ENCODE results near the gene CRNKL1. TPM values are rescaled to one million over a fixed set of nuclear protein-coding genes. Genes with fewer than 3 reads are reported as not detected.
A peak's percentile ranks its signal among the peaks of the same experiment; 100 is the strongest.

The CRNKL1 gene
- polyA plus RNA-seq, 1 donor (not counting 4 experiments of a cell fraction or from before 2014, with no cell fraction given), result 11.0 TPM

GRCh38 chr20:20019123-20019522 is 33.1 kb downstream of the CRNKL1 start:
- H3K4me3 ChIP-seq (ENCODE audit: control insufficient read depth in 2 of 3, extremely low read depth in 1 of 3, insufficient read depth in 2 of 3, low read depth in 1 of 3, low read length in 3 of 3), result peak overlapping the region in 2 of 3 experiments; percentile 92 to 96
- H3K9ac ChIP-seq (ENCODE audit: control insufficient read depth, extremely low read depth, insufficient read depth, low read length), result peak overlapping the region; percentile 95
- FAIRE-seq, result peak; percentile 81
- peak overlapping the region; percentile 85 for H3K27ac ChIP-seq (ENCODE audit: control insufficient read depth, insufficient read depth, low read length)
- peaks cover 70% of the 10 kb centered on the region for H3K79me2 ChIP-seq (ENCODE audit: control insufficient read depth, insufficient read depth, low read length)
- H2AFZ ChIP-seq (ENCODE audit: control insufficient read depth, low read length), result no peak overlapping the region
- peak overlapping the region; percentile 92 for H3K4me2 ChIP-seq (ENCODE audit: control insufficient read depth, extremely low read depth, insufficient read depth, low read depth, low read length)
- peaks cover 19% of the 10 kb centered on the region for H3K4me1 ChIP-seq (ENCODE audit: control insufficient read depth, extremely low read depth, insufficient read depth, low read length)
- no peaks in the 10 kb centered on the region for H3K27me3 ChIP-seq (ENCODE audit: control insufficient read depth, extremely low read depth, insufficient read depth, low read length)
- no peaks in the 10 kb centered on the region for H3K9me3 ChIP-seq (ENCODE audit: control insufficient read depth, low read depth, low read length)
- TF ChIP-seq CTCF (optimal IDR thresholded peaks at IDR 0.05 in 1 of 3, IDR thresholded peaks at IDR 0.05 in 1 of 3, conservative IDR thresholded peaks at IDR 0.05 in 1 of 3; ENCODE audit: extremely low read depth in 1 of 3, insufficient read depth in 2 of 3, low read length in 3 of 3), result no peak
- TF ChIP-seq EZH2 (IDR thresholded peaks at IDR 0.05; ENCODE audit: low read length), result no peak
- dilution Hi-C loops (cut with MboI; ENCODE audit: extremely low pct_ligation_motif_present, low sequenced_read_pairs), result no loop called here
- DNase-seq (ENCODE audit: low read depth, low spot score), result peak; percentile 54
- peaks cover 8 to 32% of the 10 kb centered on the region in 2 experiments for H3K36me3 ChIP-seq (ENCODE audit: control insufficient read depth in 2 of 2, extremely low read depth in 1 of 2, insufficient read depth in 2 of 2, low read length in 2 of 2)
- H4K20me1 ChIP-seq (ENCODE audit: control insufficient read depth, extremely low read depth, insufficient read depth, low read length), result no peaks in the 10 kb centered on the region
- H3K9me1 ChIP-seq (ENCODE audit: control insufficient read depth, extremely low read depth, insufficient read depth, low read length), result peaks cover 2% of the 10 kb centered on the region

DNA sequence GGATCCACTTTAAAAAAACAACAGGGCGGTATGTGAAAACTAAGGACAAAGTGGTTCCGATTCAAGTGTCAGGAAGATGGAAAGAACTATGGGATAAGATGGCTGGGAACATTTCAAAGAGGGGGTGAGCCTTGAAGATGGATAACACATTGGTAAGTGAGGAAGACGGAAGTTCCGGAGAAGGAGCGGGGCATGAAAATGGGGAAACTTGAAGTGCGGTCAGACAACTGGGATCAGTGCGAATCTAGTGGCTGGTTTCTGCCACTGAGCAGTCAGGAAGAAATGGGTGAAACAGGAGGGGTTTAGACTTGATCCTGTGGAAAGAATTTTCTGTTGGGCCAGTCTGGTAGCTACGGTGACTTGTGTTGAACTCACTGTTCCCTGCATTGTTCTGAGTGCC is 33.9 kb downstream of the CRNKL1 start:
- peaks cover 62% of the 10 kb centered on the region for H3K79me2 ChIP-seq (ENCODE audit: control insufficient read depth, insufficient read depth, low read length)
- no peaks in the 10 kb centered on the region for H4K20me1 ChIP-seq (ENCODE audit: control insufficient read depth, extremely low read depth, insufficient read depth, low read length)
- H3K4me1 ChIP-seq (ENCODE audit: control insufficient read depth, extremely low read depth, insufficient read depth, low read length), result peaks cover 19% of the 10 kb centered on the region
- H3K9me3 ChIP-seq (ENCODE audit: control insufficient read depth, low read depth, low read length), result no peaks in the 10 kb centered on the region
- no peak for FAIRE-seq
- TF ChIP-seq CTCF (optimal IDR thresholded peaks at IDR 0.05 in 1 of 3, IDR thresholded peaks at IDR 0.05 in 1 of 3, conservative IDR thresholded peaks at IDR 0.05 in 1 of 3; ENCODE audit: extremely low read depth in 1 of 3, insufficient read depth in 2 of 3, low read length in 3 of 3) (no peak), EZH2 (IDR thresholded peaks at IDR 0.05; ENCODE audit: low read length) (no peak)
- H3K27me3 ChIP-seq (ENCODE audit: control insufficient read depth, extremely low read depth, insufficient read depth, low read length), result no peaks in the 10 kb centered on the region
- no peak for DNase-seq (ENCODE audit: low read depth, low spot score)
- peak overlapping the region; percentile 85 for H3K27ac ChIP-seq (ENCODE audit: control insufficient read depth, insufficient read depth, low read length)
- H3K4me3 ChIP-seq (ENCODE audit: control insufficient read depth in 2 of 3, extremely low read depth in 1 of 3, insufficient read depth in 2 of 3, low read depth in 1 of 3, low read length in 3 of 3), result peak overlapping the region; percentile 84 to 96 (median 92)
- peaks cover 8 to 32% of the 10 kb centered on the region in 2 experiments for H3K36me3 ChIP-seq (ENCODE audit: control insufficient read depth in 2 of 2, extremely low read depth in 1 of 2, insufficient read depth in 2 of 2, low read length in 2 of 2)
- peaks cover 2% of the 10 kb centered on the region for H3K9me1 ChIP-seq (ENCODE audit: control insufficient read depth, extremely low read depth, insufficient read depth, low read length)
- no peak overlapping the region for H2AFZ ChIP-seq (ENCODE audit: control insufficient read depth, low read length)
- peak overlapping the region; percentile 92 for H3K4me2 ChIP-seq (ENCODE audit: control insufficient read depth, extremely low read depth, insufficient read depth, low read depth, low read length)
- H3K9ac ChIP-seq (ENCODE audit: control insufficient read depth, extremely low read depth, insufficient read depth, low read length), result peak overlapping the region; percentile 95
- dilution Hi-C loops (cut with MboI; ENCODE audit: extremely low pct_ligation_motif_present, low sequenced_read_pairs), result no loop called here

All from keratinocyte (primary cell).